DMS153 (cell line): Measurements from ENCODE around the gene OSCP1.
"Not testable (repeated sequence)": the region's sequence is repeated elsewhere in the genome, so short reads cannot be mapped to it uniquely, and the experiment has no call there.

Experiments used
- DNase-seq: peaks from one replicate; lab custom pipeline; 2025; lab: John Stamatoyannopoulos, UW

OSCP1 gene

GRCh38 chr1:36450270-36450918 lies at the start of gene OSCP1:
Gene OSCP1, minus strand, starts transcription at chr1:36450451. Its CDS starts 82 bp downstream, at chr1:36450369.
- DNase-seq = peak; percentile 97

GRCh38 chr1:36497207-36497606 lies 47.0 kb upstream of the OSCP1 start:
- no peak for DNase-seq

- DNase-seq = no peak
These were observed 44.7 kb upstream of the OSCP1 start for GRCh38 chr1:36494971-36495370.

- no peak for DNase-seq
These were observed 43.3 kb upstream of the OSCP1 start for GRCh38 chr1:36493524-36493923.

GRCh38 chr1:36492491-36492890 lies 42.2 kb upstream of the OSCP1 start:
- DNase-seq = no peak

GRCh38 chr1:36489258-36490051 lies 39.2 kb upstream of the OSCP1 start:
- not testable (repeated sequence) for DNase-seq

- no peak for DNase-seq
These were observed 37.7 kb upstream of the OSCP1 start for GRCh38 chr1:36487906-36488305.

GRCh38 chr1:36487336-36487725 lies 37.1 kb upstream of the OSCP1 start:
- not testable (repeated sequence) for DNase-seq

GRCh38 chr1:36486439-36487335 lies 36.4 kb upstream of the OSCP1 start:
- DNase-seq = peak; percentile 82

GRCh38 chr1:36486093-36486438 lies 35.8 kb upstream of the OSCP1 start:
- no peak for DNase-seq

GRCh38 chr1:36484099-36484498 lies 33.8 kb upstream of the OSCP1 start:
- DNase-seq = no peak

- DNase-seq = no peak
These were observed 32.6 kb upstream of the OSCP1 start, which contains the start of gene CSF3R for GRCh38 chr1:36482724-36483388. Gene CSF3R, minus strand, starts transcription at chr1:36482913. Its CDS starts 3,417 bp downstream, at chr1:36479496.

- no peak for DNase-seq
These were observed 31.8 kb upstream of the OSCP1 start for GRCh38 chr1:36481771-36482723.

- no peak for DNase-seq
These were observed 30.8 kb upstream of the OSCP1 start for GRCh38 chr1:36481091-36481490.

GRCh38 chr1:36480161-36480560 lies 29.9 kb upstream of the OSCP1 start:
- DNase-seq = no peak

GRCh38 chr1:36479505-36480051 lies 29.3 kb upstream of the OSCP1 start:
- no peak for DNase-seq

GRCh38 chr1:36477615-36478014 lies 27.4 kb upstream of the OSCP1 start:
- DNase-seq = not testable (repeated sequence)

- DNase-seq = no peak
These were observed 26.7 kb upstream of the OSCP1 start for GRCh38 chr1:36476945-36477344.

GRCh38 chr1:36475910-36476604 lies 25.8 kb upstream of the OSCP1 start:
- DNase-seq = no peak

- no peak for DNase-seq
These were observed 25.1 kb upstream of the OSCP1 start for GRCh38 chr1:36475341-36475740.
